Endothelial cell of umbilical vein (primary cell): ENCODE data around the gene RAI1.

Experiments used
- EZH2 ChIP-seq: IDR thresholded peaks from 2 replicates; pipeline ENCODE4 v1.6.1; 2012; ENCODE audit warnings: borderline replicate concordance, low read depth, mild to moderate bottlenecking, moderate library complexity, low read length, inconsistent platforms; ENCODE audit not compliant: severe bottlenecking
- FOS ChIP-seq: IDR thresholded peaks from 2 replicates; pipeline ENCODE4 v1.6.1; 2011; ENCODE audit warnings: mild to moderate bottlenecking, low read length, moderate library complexity, borderline replicate concordance; ENCODE audit not compliant: insufficient read depth
- MYC ChIP-seq: IDR thresholded peaks from one replicate; pipeline ENCODE4 v1.6.1; 2011; ENCODE audit warnings: mild to moderate bottlenecking, low read depth, low read length
- POLR2A ChIP-seq: IDR thresholded peaks from 2 replicates; pipeline ENCODE4 v1.6.1; 2012; ENCODE audit warnings: low read depth, mild to moderate bottlenecking, control low read depth, low read length
- POLR2AphosphoS5 ChIP-seq: IDR thresholded peaks from 2 replicates; pipeline ENCODE4 v1.6.1; 2012; ENCODE audit warnings: low read depth, mild to moderate bottlenecking, control low read depth, low read length, moderate library complexity; ENCODE audit not compliant: insufficient read depth
- TF ChIP-seq, protein P1 (sequence below), 2 donors: IDR thresholded peaks; 1 replicate in 1 of 2; 2 replicates in 1 of 2; pipeline ENCODE4 v1.5.1; 2011; ENCODE audit warnings: low read length in 2 of 2, mild to moderate bottlenecking in 2 of 2, moderate library complexity in 2 of 2, control low read depth in 1 of 2, inconsistent platforms in 1 of 2, low read depth in 1 of 2; ENCODE audit not compliant: insufficient read depth in 1 of 2; ENCODE audit errors: extremely low read depth in 1 of 2
- TF ChIP-seq, protein P2 (sequence below): IDR thresholded peaks from 2 replicates; pipeline ENCODE4 v1.6.1; 2011; ENCODE audit not compliant: insufficient read depth, insufficient read length

DNA sequence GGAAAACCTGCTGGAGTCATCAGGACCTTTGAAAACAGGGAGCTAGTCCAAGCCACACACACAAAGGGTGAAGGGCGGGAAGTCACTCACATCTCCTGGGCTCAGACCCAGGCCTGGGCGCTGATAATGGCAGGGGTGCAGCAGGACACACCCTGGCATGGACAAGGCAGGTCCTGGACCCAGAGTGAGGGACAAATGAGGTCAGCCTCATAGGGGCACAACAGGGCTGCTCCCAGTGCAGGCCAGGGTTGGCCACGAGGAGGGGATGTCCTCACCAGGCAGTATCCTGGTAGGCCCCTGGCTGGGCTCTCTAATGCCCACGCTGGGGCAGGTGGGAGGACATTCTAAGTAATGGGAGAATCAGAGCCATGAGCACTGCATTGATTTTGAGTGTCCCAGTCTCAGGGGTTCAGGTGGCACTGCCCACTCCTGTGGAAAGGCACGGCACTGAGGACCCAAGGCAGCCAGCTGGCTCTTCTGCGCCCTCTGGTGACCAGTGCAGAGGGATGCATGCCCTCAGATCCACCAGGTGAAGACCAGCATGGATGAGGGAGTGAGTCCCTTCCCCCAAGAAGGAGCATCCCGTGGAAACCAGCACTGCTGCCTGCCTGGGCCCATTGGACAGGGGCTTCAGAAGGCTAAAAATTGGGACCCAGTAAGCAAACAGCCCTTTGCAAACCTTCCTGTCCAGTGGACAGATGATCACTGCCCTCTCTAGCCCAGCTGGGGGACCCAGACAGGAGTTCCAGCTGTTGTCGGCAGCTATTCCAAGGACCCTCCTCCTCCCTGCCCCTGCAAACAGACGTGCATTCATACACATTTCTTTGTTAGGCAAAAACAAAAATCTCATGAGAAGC is 178.9 kb downstream of the RAI1 start:
- TF ChIP-seq POLR2A (no peak), EZH2 (no peak), POLR2AphosphoS5 (no peak), MYC (no peak), FOS (no peak)
- TF ChIP-seq, protein P1, sequence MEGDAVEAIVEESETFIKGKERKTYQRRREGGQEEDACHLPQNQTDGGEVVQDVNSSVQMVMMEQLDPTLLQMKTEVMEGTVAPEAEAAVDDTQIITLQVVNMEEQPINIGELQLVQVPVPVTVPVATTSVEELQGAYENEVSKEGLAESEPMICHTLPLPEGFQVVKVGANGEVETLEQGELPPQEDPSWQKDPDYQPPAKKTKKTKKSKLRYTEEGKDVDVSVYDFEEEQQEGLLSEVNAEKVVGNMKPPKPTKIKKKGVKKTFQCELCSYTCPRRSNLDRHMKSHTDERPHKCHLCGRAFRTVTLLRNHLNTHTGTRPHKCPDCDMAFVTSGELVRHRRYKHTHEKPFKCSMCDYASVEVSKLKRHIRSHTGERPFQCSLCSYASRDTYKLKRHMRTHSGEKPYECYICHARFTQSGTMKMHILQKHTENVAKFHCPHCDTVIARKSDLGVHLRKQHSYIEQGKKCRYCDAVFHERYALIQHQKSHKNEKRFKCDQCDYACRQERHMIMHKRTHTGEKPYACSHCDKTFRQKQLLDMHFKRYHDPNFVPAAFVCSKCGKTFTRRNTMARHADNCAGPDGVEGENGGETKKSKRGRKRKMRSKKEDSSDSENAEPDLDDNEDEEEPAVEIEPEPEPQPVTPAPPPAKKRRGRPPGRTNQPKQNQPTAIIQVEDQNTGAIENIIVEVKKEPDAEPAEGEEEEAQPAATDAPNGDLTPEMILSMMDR (IDR thresholded peaks at IDR 0.05; ENCODE audit: extremely low read depth in 1 of 2, insufficient read depth in 1 of 2, low read depth in 1 of 2, low read length in 2 of 2) = peak; percentile 88 to 97
- TF ChIP-seq, protein P2, sequence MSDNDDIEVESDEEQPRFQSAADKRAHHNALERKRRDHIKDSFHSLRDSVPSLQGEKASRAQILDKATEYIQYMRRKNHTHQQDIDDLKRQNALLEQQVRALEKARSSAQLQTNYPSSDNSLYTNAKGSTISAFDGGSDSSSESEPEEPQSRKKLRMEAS = no peak
